GM18907 (cell line): ENCODE measurements around the gene CD70.
"Not testable (repeated sequence)": the region's sequence is repeated elsewhere in the genome, so short reads cannot be mapped to it uniquely, and the experiment has no call there.

Experiments used
- ATAC-seq: cut with Tn5 transposase; IDR thresholded peaks from one replicate; pipeline ENCODE4 v1.9.1; 2021; ENCODE audit warnings: mild to moderate bottlenecking, moderate library complexity; ENCODE audit not compliant: unreplicated experiment

The CD70 gene

GRCh38 chr19:6590827-6591319 is at the start of gene CD70:
Gene CD70, minus strand, starts transcription at chr19:6591150. Its CDS starts 148 bp downstream, at chr19:6591002.
- peak; percentile 58 for ATAC-seq

GRCh38 chr19:6640333-6640732 is 49.4 kb upstream of the CD70 start:
- ATAC-seq = not testable (repeated sequence)

GRCh38 chr19:6639439-6639838 is 48.5 kb upstream of the CD70 start:
- no peak for ATAC-seq

- not testable (repeated sequence) for ATAC-seq
Measured at GRCh38 chr19:6633456-6633813, 42.5 kb upstream of the CD70 start.

GRCh38 chr19:6632747-6633455 is 42.0 kb upstream of the CD70 start:
- not testable (repeated sequence) for ATAC-seq

- peak; percentile 49 for ATAC-seq
Measured at GRCh38 chr19:6632002-6632621, 41.2 kb upstream of the CD70 start.

GRCh38 chr19:6626764-6627163 is 35.8 kb upstream of the CD70 start:
- ATAC-seq = no peak

GRCh38 chr19:6617374-6617773 is 26.4 kb upstream of the CD70 start:
- ATAC-seq = no peak

GRCh38 chr19:6616011-6616410 is 25.1 kb upstream of the CD70 start:
- ATAC-seq = no peak

- ATAC-seq = no peak
Measured at GRCh38 chr19:6613711-6614110, 22.8 kb upstream of the CD70 start.

- no peak for ATAC-seq
Measured at GRCh38 chr19:6610934-6611852, 20.2 kb upstream of the CD70 start.

GRCh38 chr19:6608940-6609339 is 18.0 kb upstream of the CD70 start:
- ATAC-seq = peak; percentile 42

GRCh38 chr19:6608146-6608545 is 17.2 kb upstream of the CD70 start:
- ATAC-seq = not testable (repeated sequence)

- ATAC-seq = not testable (repeated sequence)
Measured at GRCh38 chr19:6606276-6607070, 15.5 kb upstream of the CD70 start.

GRCh38 chr19:6604906-6605305 is 14.0 kb upstream of the CD70 start:
- no peak for ATAC-seq

- no peak for ATAC-seq
Measured at GRCh38 chr19:6602729-6603114, 11.8 kb upstream of the CD70 start.

GRCh38 chr19:6601537-6602052 is 10.6 kb upstream of the CD70 start:
- ATAC-seq = peak; percentile 80

GRCh38 chr19:6600951-6601536 is 10.1 kb upstream of the CD70 start:
- not testable (repeated sequence) for ATAC-seq

- ATAC-seq = no peak
Measured at GRCh38 chr19:6599866-6600454, 9.0 kb upstream of the CD70 start.
